ENCODE measurements around the gene JAZF1. TPM values are rescaled to one million over a fixed set of nuclear protein-coding genes. Genes with fewer than 3 reads are reported as not detected.
A peak's percentile ranks its signal among the peaks of the same experiment; 100 is the strongest.

Gene JAZF1
- total RNA-seq, 1 donor from 2014 or later = 36.1 TPM

- no peak for DNase-seq (ENCODE audit: extremely low spot score in 2 of 2)
- TF ChIP-seq POLR2A (IDR thresholded peaks at IDR 0.05) (no peak), CTCF (IDR thresholded peaks at IDR 0.05) (no peak), POLR2AphosphoS5 (IDR thresholded peaks at IDR 0.05; ENCODE audit: insufficient read depth in 1 of 2, low read depth in 1 of 2) (no peak)
- peaks cover 30% of the 10 kb centered on the region for H3K4me1 ChIP-seq
- H3K27me3 ChIP-seq = no peaks in the 10 kb centered on the region
- no peaks in the 10 kb centered on the region for H3K9me3 ChIP-seq
- H3K27ac ChIP-seq = peak overlapping the region; percentile 36
- H3K36me3 ChIP-seq = no peaks in the 10 kb centered on the region
- intact Hi-C loops (cut with DNase I) = no loop called here
- no peak overlapping the region for H3K4me3 ChIP-seq
Measured at GRCh38 chr7:27873981-27874957, 306.3 kb downstream of the JAZF1 start.

GRCh38 chr7:27872356-27873275 lies 308.0 kb downstream of the JAZF1 start:
- intact Hi-C loops (cut with DNase I) = no loop called here
- Histone ChIP-seq H3K36me3 (no peaks in the 10 kb centered on the region), H3K27ac (peak overlapping the region; percentile 16), H3K9me3 (no peaks in the 10 kb centered on the region), H3K4me1 (peaks cover 37% of the 10 kb centered on the region), H3K27me3 (no peaks in the 10 kb centered on the region), H3K4me3 (no peak overlapping the region)
- DNase-seq (ENCODE audit: extremely low spot score in 2 of 2) = no peak
- TF ChIP-seq CTCF (IDR thresholded peaks at IDR 0.05) (no peak), POLR2A (IDR thresholded peaks at IDR 0.05) (no peak), POLR2AphosphoS5 (IDR thresholded peaks at IDR 0.05; ENCODE audit: insufficient read depth in 1 of 2, low read depth in 1 of 2) (no peak)

- Histone ChIP-seq H3K27ac (peak overlapping the region; percentile 16), H3K4me1 (peaks cover 42% of the 10 kb centered on the region), H3K4me3 (no peak overlapping the region), H3K27me3 (no peaks in the 10 kb centered on the region), H3K9me3 (no peaks in the 10 kb centered on the region), H3K36me3 (no peaks in the 10 kb centered on the region)
- TF ChIP-seq POLR2AphosphoS5 (IDR thresholded peaks at IDR 0.05; ENCODE audit: insufficient read depth in 1 of 2, low read depth in 1 of 2) (no peak), CTCF (IDR thresholded peaks at IDR 0.05) (no peak), POLR2A (IDR thresholded peaks at IDR 0.05) (no peak)
- intact Hi-C loops (cut with DNase I) = no loop called here
- DNase-seq (ENCODE audit: extremely low spot score in 2 of 2) = no peak
Measured at GRCh38 chr7:27871866-27872265, 308.7 kb downstream of the JAZF1 start.

- Histone ChIP-seq H3K9me3 (no peaks in the 10 kb centered on the region), H3K4me1 (peaks cover 45% of the 10 kb centered on the region), H3K4me3 (no peak overlapping the region), H3K27ac (no peak overlapping the region), H3K27me3 (no peaks in the 10 kb centered on the region), H3K36me3 (no peaks in the 10 kb centered on the region)
- intact Hi-C loops (cut with DNase I) = no loop called here
- DNase-seq (ENCODE audit: extremely low spot score in 2 of 2) = no peak
- TF ChIP-seq CTCF (IDR thresholded peaks at IDR 0.05) = no peak
- TF ChIP-seq POLR2AphosphoS5 (IDR thresholded peaks at IDR 0.05; ENCODE audit: insufficient read depth in 1 of 2, low read depth in 1 of 2) = no peak
- TF ChIP-seq POLR2A (IDR thresholded peaks at IDR 0.05) = no peak
Measured at GRCh38 chr7:27871086-27871485, 309.5 kb downstream of the JAZF1 start.
